GM23248 (cell line): ENCODE results near the gene ZFYVE9.

Experiments used
- EZH2 ChIP-seq: fragments of 200-600 bp; sonication (generic); IDR thresholded peaks from 2 replicates; pipeline ENCODE4 v1.6.1; 2018; ENCODE audit warnings: antibody characterized with exemption, mild to moderate bottlenecking; ENCODE audit not compliant: insufficient read depth, poor library complexity, severe bottlenecking
- EZH2phosphoT487 ChIP-seq: fragments of 200-600 bp; sonication (generic); IDR thresholded peaks from 2 replicates; pipeline ENCODE4 v1.6.1; 2018; ENCODE audit warnings: antibody characterized with exemption, moderate library complexity, mild to moderate bottlenecking, low read depth; ENCODE audit not compliant: insufficient read depth

DNA sequence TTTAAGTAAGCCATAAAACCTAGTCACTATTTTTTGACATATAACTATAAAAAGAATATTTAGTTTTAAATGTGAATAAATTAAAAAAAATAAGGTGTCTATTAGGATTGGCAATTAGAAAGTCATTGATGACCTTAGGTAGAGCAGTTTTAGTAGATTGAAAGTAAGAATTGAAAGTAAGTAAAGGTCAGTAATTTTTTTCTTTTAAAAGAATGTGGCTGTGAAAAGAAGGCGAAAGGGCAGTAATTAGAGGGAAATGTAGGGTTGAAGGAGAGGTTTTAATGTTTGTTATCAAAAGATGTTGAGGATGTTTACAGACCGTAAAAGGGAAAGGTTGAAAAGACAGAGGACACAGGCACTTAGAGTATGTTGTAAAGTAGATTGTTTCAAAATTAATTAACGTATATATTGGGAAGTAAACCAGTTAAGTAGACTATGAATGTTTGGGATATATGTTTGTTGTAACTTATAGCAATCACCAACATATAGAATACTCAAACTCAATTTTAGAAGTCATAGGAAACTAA lies 41.0 kb downstream of the ZFYVE9 start:
- no peak for TF ChIP-seq EZH2phosphoT487
- TF ChIP-seq EZH2, result no peak
